Bronchial epithelial cell (primary cell): ENCODE data around the gene JMJD1C. TPM values are rescaled to one million over a fixed set of nuclear protein-coding genes. Genes with fewer than 3 reads are reported as not detected.
A peak's percentile ranks its signal among the peaks of the same experiment; 100 is the strongest.

ENCODE experiments used
- DNase-seq: peaks from one replicate; pipeline ENCODE4 v3.0.0-alpha.2; 2010; ENCODE audit warnings: low read depth
- FAIRE-seq: peaks from 2 replicates; lab custom pipeline; 2011; peaks lifted over from hg19 to GRCh38; lab: Jason Lieb, UNC
- H3K27me3 ChIP-seq: 2 replicates; pipeline ENCODE4 v1.5.1; 2011; ENCODE audit warnings: low read length; ENCODE audit not compliant: control insufficient read depth, insufficient read depth
- H3K36me3 ChIP-seq: 2 replicates; pipeline ENCODE4 v1.5.1; 2011; ENCODE audit warnings: low read length; ENCODE audit not compliant: control insufficient read depth, insufficient read depth
- H3K4me3 ChIP-seq: 2 replicates; pipeline ENCODE4 v1.5.1; 2011; ENCODE audit warnings: mild to moderate bottlenecking, low read depth, low read length, control low read depth
- total RNA-seq: library from RNA; depleted of rRNA; stranded (reverse); fragments of >200 nt; gene quantifications from 2 replicates; pipeline ENCODE4 v1.2.1, GENCODE V29; 2014
- TF ChIP-seq, protein P1 (sequence below): IDR thresholded peaks from 2 replicates; pipeline ENCODE4 v1.5.1; 2011; ENCODE audit warnings: mild to moderate bottlenecking, moderate library complexity, low read length, control low read depth, inconsistent platforms; ENCODE audit not compliant: insufficient read depth, severe bottlenecking

Gene JMJD1C
- total RNA-seq, 1 donor from 2014 or later, result 72.1 TPM

DNA sequence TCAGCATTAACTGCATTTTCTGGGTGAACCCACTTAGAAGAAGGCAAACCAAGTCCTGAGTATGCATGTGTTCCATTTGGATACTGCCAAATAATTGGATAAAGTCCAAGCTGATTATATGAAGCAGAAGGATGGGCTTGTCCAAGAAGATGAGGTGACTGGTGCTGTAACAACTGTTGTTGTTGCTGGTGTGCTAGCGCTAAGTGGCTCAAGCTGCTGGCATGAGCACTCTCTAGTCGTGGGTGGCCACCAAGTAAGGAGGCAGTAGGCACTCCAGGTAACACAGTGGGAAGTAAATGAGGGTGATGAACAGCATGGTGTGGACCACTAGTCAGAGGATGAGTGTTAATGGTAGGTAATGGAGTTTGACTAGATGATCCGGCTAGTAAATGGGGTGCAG, 252.3 kb downstream of the JMJD1C start:
- peaks cover 4% of the 10 kb centered on the region for H3K36me3 ChIP-seq
- TF ChIP-seq, protein P1, sequence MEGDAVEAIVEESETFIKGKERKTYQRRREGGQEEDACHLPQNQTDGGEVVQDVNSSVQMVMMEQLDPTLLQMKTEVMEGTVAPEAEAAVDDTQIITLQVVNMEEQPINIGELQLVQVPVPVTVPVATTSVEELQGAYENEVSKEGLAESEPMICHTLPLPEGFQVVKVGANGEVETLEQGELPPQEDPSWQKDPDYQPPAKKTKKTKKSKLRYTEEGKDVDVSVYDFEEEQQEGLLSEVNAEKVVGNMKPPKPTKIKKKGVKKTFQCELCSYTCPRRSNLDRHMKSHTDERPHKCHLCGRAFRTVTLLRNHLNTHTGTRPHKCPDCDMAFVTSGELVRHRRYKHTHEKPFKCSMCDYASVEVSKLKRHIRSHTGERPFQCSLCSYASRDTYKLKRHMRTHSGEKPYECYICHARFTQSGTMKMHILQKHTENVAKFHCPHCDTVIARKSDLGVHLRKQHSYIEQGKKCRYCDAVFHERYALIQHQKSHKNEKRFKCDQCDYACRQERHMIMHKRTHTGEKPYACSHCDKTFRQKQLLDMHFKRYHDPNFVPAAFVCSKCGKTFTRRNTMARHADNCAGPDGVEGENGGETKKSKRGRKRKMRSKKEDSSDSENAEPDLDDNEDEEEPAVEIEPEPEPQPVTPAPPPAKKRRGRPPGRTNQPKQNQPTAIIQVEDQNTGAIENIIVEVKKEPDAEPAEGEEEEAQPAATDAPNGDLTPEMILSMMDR, result no peak
- FAIRE-seq, result no peak

DNA sequence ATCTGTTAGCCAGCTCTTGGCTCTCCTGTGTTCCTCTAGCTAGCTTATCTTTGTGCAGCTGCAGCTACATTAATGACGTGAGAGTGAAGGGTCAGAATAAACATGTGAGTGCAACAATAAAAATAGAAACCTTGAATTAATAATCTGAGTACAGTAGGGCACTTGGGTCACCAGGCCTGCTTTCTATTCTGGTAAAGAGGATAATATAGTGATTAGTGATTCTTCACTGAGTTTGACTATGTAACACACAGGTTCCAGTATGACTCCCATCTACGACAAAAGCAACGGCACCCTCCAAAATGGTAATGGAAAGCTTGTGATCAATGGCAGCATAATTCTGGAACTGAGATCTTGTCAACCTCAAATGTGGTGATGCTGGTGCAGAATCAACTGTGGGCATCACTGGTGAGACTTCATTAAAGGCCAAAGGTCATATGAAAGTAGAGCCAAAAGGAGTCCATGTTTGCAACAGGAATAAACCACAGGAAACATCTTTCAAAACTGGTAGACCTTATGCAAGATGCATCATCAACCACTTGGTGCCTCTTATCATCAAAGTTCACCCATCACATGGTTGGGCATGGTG, 255.1 kb downstream of the JMJD1C start:
- H3K36me3 ChIP-seq, result peaks cover 6% of the 10 kb centered on the region
- FAIRE-seq, result no peak
- H3K4me3 ChIP-seq, result no peak overlapping the region
- DNase-seq, result no peak
- TF ChIP-seq, protein P1, result no peak
- H3K27me3 ChIP-seq, result no peaks in the 10 kb centered on the region

More for the DNA sequence above, 252.3 kb downstream of the JMJD1C start:
- no peak for DNase-seq
- Histone ChIP-seq H3K27me3 (no peaks in the 10 kb centered on the region), H3K4me3 (no peak overlapping the region)

DNA sequence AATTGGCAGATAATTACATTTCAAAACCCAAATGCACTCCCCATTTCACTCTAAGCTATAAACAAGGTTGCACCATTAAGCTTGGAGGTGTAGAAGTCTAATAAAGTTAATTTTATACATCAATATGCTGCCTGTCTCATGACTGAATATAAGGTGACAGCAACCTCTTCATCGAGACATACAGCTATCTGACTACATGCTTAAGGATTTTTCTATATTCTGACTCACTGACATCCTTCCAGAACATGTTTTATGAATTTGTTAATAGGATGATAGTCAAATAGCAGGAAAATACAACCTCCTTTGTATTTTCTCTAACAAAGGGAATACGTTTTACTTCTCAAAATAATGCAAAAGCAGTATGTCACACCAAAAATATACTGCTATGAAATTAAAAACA, 256.1 kb downstream of the JMJD1C start:
- DNase-seq (peak; percentile 34), FAIRE-seq (no peak)
- TF ChIP-seq, protein P1, result no peak
- no peaks in the 10 kb centered on the region for H3K27me3 ChIP-seq
- H3K36me3 ChIP-seq, result peaks cover 6% of the 10 kb centered on the region
- no peak overlapping the region for H3K4me3 ChIP-seq

DNA sequence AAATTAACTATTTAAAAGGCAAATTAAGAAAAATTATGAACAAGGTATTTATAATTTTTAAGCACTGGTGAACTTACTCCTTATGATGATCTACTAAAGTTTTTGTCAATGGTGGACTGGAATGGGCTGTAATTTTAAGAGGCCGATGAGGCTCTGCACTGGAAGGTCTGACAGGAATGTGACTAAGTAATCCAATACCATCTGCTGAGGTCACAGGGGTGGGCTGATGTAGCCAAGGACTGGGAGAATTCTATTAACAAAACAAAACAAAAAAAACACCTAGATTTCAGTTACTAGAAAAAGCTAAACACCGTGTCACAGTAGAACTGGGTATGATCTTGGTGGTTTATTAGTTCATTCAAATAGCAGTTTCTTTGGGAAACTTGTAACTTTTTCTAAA, 256.8 kb downstream of the JMJD1C start:
- H3K36me3 ChIP-seq, result peaks cover 6% of the 10 kb centered on the region
- no peak for FAIRE-seq

DNA sequence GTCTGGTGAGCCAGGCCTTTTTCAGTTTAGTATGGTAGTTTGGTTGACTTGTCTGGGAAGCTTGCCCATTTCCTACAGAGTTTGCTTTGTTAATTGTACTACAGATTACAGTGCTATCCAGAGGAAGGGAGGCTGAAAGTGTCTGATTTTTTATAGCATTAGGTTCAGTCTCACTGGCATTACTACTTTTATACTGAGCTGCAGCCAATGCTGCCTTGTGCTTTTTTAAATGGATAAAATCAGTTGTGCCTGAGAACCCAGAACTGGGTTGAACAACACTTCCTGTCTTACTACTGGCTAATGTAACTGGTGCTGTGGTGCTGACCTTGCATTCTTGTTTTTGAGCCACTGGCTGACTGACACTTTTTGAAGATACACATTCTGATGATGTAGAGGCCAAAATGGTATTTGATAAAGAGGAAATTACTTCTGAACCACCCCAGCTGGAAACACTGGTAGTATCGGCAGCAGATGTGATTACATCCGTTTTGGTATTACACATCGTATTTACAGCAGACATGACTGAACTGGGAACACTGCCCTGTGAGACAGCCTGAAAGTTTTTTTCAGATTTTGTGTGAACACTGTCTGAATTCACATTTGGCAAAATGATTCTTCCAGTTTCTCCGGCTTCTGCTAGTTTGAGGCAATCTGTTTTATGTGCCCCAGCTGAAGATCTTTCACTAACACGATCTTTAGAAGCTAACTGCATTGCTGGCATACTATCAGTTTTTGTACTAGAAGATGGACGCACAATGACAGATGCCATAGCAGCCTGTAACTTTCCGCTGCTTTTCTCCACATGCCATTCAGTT, 258.6 kb downstream of the JMJD1C start:
- no peaks in the 10 kb centered on the region for H3K27me3 ChIP-seq
- no peak overlapping the region for H3K4me3 ChIP-seq
- DNase-seq (no peak), FAIRE-seq (no peak)
- H3K36me3 ChIP-seq, result peaks cover 3% of the 10 kb centered on the region
- TF ChIP-seq, protein P1, result no peak

More for the DNA sequence above, 256.8 kb downstream of the JMJD1C start:
- no peak for DNase-seq
- Histone ChIP-seq H3K4me3 (no peak overlapping the region), H3K27me3 (no peaks in the 10 kb centered on the region)
- TF ChIP-seq, protein P1, result no peak
